ENCODE data around the gene VKORC1L1.
"Not testable (repeated sequence)": the region's sequence is repeated elsewhere in the genome, so short reads cannot be mapped to it uniquely, and the experiment has no call there.

Gene VKORC1L1

GRCh38 chr7:65872776-65873581 lies at the start of gene VKORC1L1:
VKORC1L1 (plus strand) TSS chr7:65873074; CDS start chr7:65873372, 298 bp downstream.
- peak within 1 kb of the TSS; percentile 91 for H3K4me3 ChIP-seq (ENCODE audit: low read length)
- H3K27me3 ChIP-seq (ENCODE audit: insufficient read depth, low read length), result no peaks in the 10 kb centered on the region
- no peaks in the 10 kb centered on the region for H3K36me3 ChIP-seq (ENCODE audit: insufficient read depth, low read length)

GRCh38 chr7:65827366-65827765 lies 45.5 kb upstream of the VKORC1L1 start:
- no peaks in the 10 kb centered on the region for H3K36me3 ChIP-seq (ENCODE audit: insufficient read depth, low read length)
- no peaks in the 10 kb centered on the region for H3K27me3 ChIP-seq (ENCODE audit: insufficient read depth, low read length)
- no peak overlapping the region for H2AFZ ChIP-seq (ENCODE audit: low read depth, low read length)
- H3K4me1 ChIP-seq (ENCODE audit: insufficient read depth, low read length), result no peaks in the 10 kb centered on the region
- H3K9me3 ChIP-seq (ENCODE audit: low read length), result no peaks in the 10 kb centered on the region
- no peak overlapping the region for H3K4me3 ChIP-seq (ENCODE audit: low read length)

More at GRCh38 chr7:65872776-65873581, at the start of gene VKORC1L1:
- Histone ChIP-seq H3K4me1 (ENCODE audit: insufficient read depth, low read length) (no peaks in the 10 kb centered on the region), H3K9me3 (ENCODE audit: low read length) (no peaks in the 10 kb centered on the region), H2AFZ (ENCODE audit: low read depth, low read length) (peak within 1 kb of the TSS; percentile 46)

- H3K4me1 ChIP-seq (ENCODE audit: insufficient read depth, low read length), result no peaks in the 10 kb centered on the region
- H3K9me3 ChIP-seq (ENCODE audit: low read length), result no peaks in the 10 kb centered on the region
- no peak overlapping the region for H2AFZ ChIP-seq (ENCODE audit: low read depth, low read length)
- no peaks in the 10 kb centered on the region for H3K36me3 ChIP-seq (ENCODE audit: insufficient read depth, low read length)
- H3K27me3 ChIP-seq (ENCODE audit: insufficient read depth, low read length), result no peaks in the 10 kb centered on the region
- no peak overlapping the region for H3K4me3 ChIP-seq (ENCODE audit: low read length)
Observed at GRCh38 chr7:65832281-65832680, 40.6 kb upstream of the VKORC1L1 start.

GRCh38 chr7:65836684-65837083 lies 36.2 kb upstream of the VKORC1L1 start:
- H3K36me3 ChIP-seq (ENCODE audit: insufficient read depth, low read length); H3K27me3 ChIP-seq (ENCODE audit: insufficient read depth, low read length); H3K9me3 ChIP-seq (ENCODE audit: low read length); H2AFZ ChIP-seq (ENCODE audit: low read depth, low read length); H3K4me1 ChIP-seq (ENCODE audit: insufficient read depth, low read length); H3K4me3 ChIP-seq (ENCODE audit: low read length): not testable (repeated sequence)

- not testable (repeated sequence) for H3K36me3 ChIP-seq (ENCODE audit: insufficient read depth, low read length); H3K27me3 ChIP-seq (ENCODE audit: insufficient read depth, low read length); H2AFZ ChIP-seq (ENCODE audit: low read depth, low read length); H3K4me3 ChIP-seq (ENCODE audit: low read length); H3K4me1 ChIP-seq (ENCODE audit: insufficient read depth, low read length); H3K9me3 ChIP-seq (ENCODE audit: low read length)
Observed at GRCh38 chr7:65837541-65837956, 35.3 kb upstream of the VKORC1L1 start.

GRCh38 chr7:65839846-65840245 lies 33.0 kb upstream of the VKORC1L1 start:
- H3K27me3 ChIP-seq (ENCODE audit: insufficient read depth, low read length), result no peaks in the 10 kb centered on the region
- H3K9me3 ChIP-seq (ENCODE audit: low read length), result no peaks in the 10 kb centered on the region
- H2AFZ ChIP-seq (ENCODE audit: low read depth, low read length), result no peak overlapping the region
- no peaks in the 10 kb centered on the region for H3K4me1 ChIP-seq (ENCODE audit: insufficient read depth, low read length)
- no peak overlapping the region for H3K4me3 ChIP-seq (ENCODE audit: low read length)
- H3K36me3 ChIP-seq (ENCODE audit: insufficient read depth, low read length), result no peaks in the 10 kb centered on the region

- Histone ChIP-seq H3K36me3 (ENCODE audit: insufficient read depth, low read length) (no peaks in the 10 kb centered on the region), H3K27me3 (ENCODE audit: insufficient read depth, low read length) (no peaks in the 10 kb centered on the region), H3K4me3 (ENCODE audit: low read length) (no peak overlapping the region), H3K4me1 (ENCODE audit: insufficient read depth, low read length) (no peaks in the 10 kb centered on the region), H3K9me3 (ENCODE audit: low read length) (no peaks in the 10 kb centered on the region), H2AFZ (ENCODE audit: low read depth, low read length) (no peak overlapping the region)
Observed at GRCh38 chr7:65840446-65840845, 32.4 kb upstream of the VKORC1L1 start.

- not testable (repeated sequence) for H3K36me3 ChIP-seq (ENCODE audit: insufficient read depth, low read length); H3K9me3 ChIP-seq (ENCODE audit: low read length); H3K4me1 ChIP-seq (ENCODE audit: insufficient read depth, low read length); H3K27me3 ChIP-seq (ENCODE audit: insufficient read depth, low read length); H3K4me3 ChIP-seq (ENCODE audit: low read length); H2AFZ ChIP-seq (ENCODE audit: low read depth, low read length)
Observed at GRCh38 chr7:65843616-65844015, 29.3 kb upstream of the VKORC1L1 start.

GRCh38 chr7:65846008-65846570 lies 26.8 kb upstream of the VKORC1L1 start:
- Histone ChIP-seq H3K36me3 (ENCODE audit: insufficient read depth, low read length) (no peaks in the 10 kb centered on the region), H3K4me3 (ENCODE audit: low read length) (no peak overlapping the region), H3K4me1 (ENCODE audit: insufficient read depth, low read length) (no peaks in the 10 kb centered on the region), H3K27me3 (ENCODE audit: insufficient read depth, low read length) (no peaks in the 10 kb centered on the region), H3K9me3 (ENCODE audit: low read length) (no peaks in the 10 kb centered on the region), H2AFZ (ENCODE audit: low read depth, low read length) (no peak overlapping the region)

- not testable (repeated sequence) for H3K36me3 ChIP-seq (ENCODE audit: insufficient read depth, low read length); H3K4me3 ChIP-seq (ENCODE audit: low read length); H3K27me3 ChIP-seq (ENCODE audit: insufficient read depth, low read length); H2AFZ ChIP-seq (ENCODE audit: low read depth, low read length); H3K9me3 ChIP-seq (ENCODE audit: low read length); H3K4me1 ChIP-seq (ENCODE audit: insufficient read depth, low read length)
Observed at GRCh38 chr7:65853426-65853825, 19.4 kb upstream of the VKORC1L1 start.

- not testable (repeated sequence) for H3K9me3 ChIP-seq (ENCODE audit: low read length); H3K36me3 ChIP-seq (ENCODE audit: insufficient read depth, low read length); H3K4me1 ChIP-seq (ENCODE audit: insufficient read depth, low read length); H2AFZ ChIP-seq (ENCODE audit: low read depth, low read length); H3K27me3 ChIP-seq (ENCODE audit: insufficient read depth, low read length); H3K4me3 ChIP-seq (ENCODE audit: low read length)
Observed at GRCh38 chr7:65853892-65854291, 19.0 kb upstream of the VKORC1L1 start.

- H3K4me1 ChIP-seq (ENCODE audit: insufficient read depth, low read length); H3K36me3 ChIP-seq (ENCODE audit: insufficient read depth, low read length); H3K27me3 ChIP-seq (ENCODE audit: insufficient read depth, low read length); H3K9me3 ChIP-seq (ENCODE audit: low read length); H2AFZ ChIP-seq (ENCODE audit: low read depth, low read length); H3K4me3 ChIP-seq (ENCODE audit: low read length): not testable (repeated sequence)
Observed at GRCh38 chr7:65857321-65857894, 15.5 kb upstream of the VKORC1L1 start.

- not testable (repeated sequence) for H2AFZ ChIP-seq (ENCODE audit: low read depth, low read length); H3K27me3 ChIP-seq (ENCODE audit: insufficient read depth, low read length); H3K4me3 ChIP-seq (ENCODE audit: low read length); H3K9me3 ChIP-seq (ENCODE audit: low read length); H3K4me1 ChIP-seq (ENCODE audit: insufficient read depth, low read length); H3K36me3 ChIP-seq (ENCODE audit: insufficient read depth, low read length)
Observed at GRCh38 chr7:65858660-65859059, 14.2 kb upstream of the VKORC1L1 start.

Data from neuron (in vitro differentiated cells).